OCI-LY3 (cell line): ENCODE results near the gene PPM1N.

Source experiments
- H2AFZ ChIP-seq: fragments of 200-600, 300-600 bp; shearing (Covaris generic); 2 replicates; pipeline ENCODE4 v1.6.0; 2014; ENCODE audit warnings: antibody characterized with exemption, low read depth, low read length
- H3K27ac ChIP-seq: fragments of 200-600, 300-600 bp; sonication (generic); 2 replicates; pipeline ENCODE4 v1.5.1; 2014; ENCODE audit warnings: mild to moderate bottlenecking, low read length, moderate library complexity, mixed read lengths
- H3K27me3 ChIP-seq: fragments of 200-600, 300-600 bp; sonication (generic); 2 replicates; pipeline ENCODE4 v1.6.1; 2014; ENCODE audit warnings: low read depth, low read length, mixed read lengths
- H3K36me3 ChIP-seq: fragments of 200-600, 300-600 bp; sonication (generic); replicated peaks from 2 replicates; pipeline ENCODE3; 2014; ENCODE audit warnings: low read depth, low read length, mixed read lengths
- H3K4me1 ChIP-seq: fragments of 300-600, 200-600 bp; sonication (generic); 2 replicates; pipeline ENCODE4 v1.6.1; 2014; ENCODE audit warnings: low read length, mixed read lengths
- H3K4me2 ChIP-seq: fragments of 200-600, 300-600 bp; sonication (generic); 2 replicates; pipeline ENCODE4 v1.6.1; 2014; ENCODE audit warnings: low read length, mixed read lengths
- H3K4me3 ChIP-seq: fragments of 300-600, 200-600 bp; sonication (generic); 2 replicates; pipeline ENCODE4 v1.5.1; 2014; ENCODE audit warnings: antibody characterized with exemption, mild to moderate bottlenecking, low read length, moderate library complexity
- H3K79me2 ChIP-seq: fragments of 300-600, 200-600 bp; shearing (Covaris generic); 2 replicates; pipeline ENCODE4 v1.6.1; 2014; ENCODE audit warnings: mild to moderate bottlenecking, low read length, mixed read lengths
- H3K9ac ChIP-seq: fragments of 300-600, 200-600 bp; shearing (Covaris generic); 2 replicates; pipeline ENCODE4 v1.6.0; 2014; ENCODE audit warnings: mild to moderate bottlenecking, low read length, moderate library complexity
- H3K9me3 ChIP-seq: fragments of 200-600, 300-600 bp; shearing (Covaris generic); 2 replicates; pipeline ENCODE4 v1.6.1; 2014; ENCODE audit warnings: low read length, mixed read lengths; ENCODE audit not compliant: insufficient read depth
- H4K20me1 ChIP-seq: fragments of 200-600, 300-600 bp; sonication (generic); 2 replicates; pipeline ENCODE4 v1.6.1; 2016; ENCODE audit warnings: low read length, mixed read lengths; ENCODE audit not compliant: insufficient read depth
- CTCF ChIP-seq: fragments of 200-600, 300-600 bp; sonication (generic); IDR thresholded peaks from 2 replicates; pipeline ENCODE4 v1.5.1; 2014; ENCODE audit warnings: antibody characterized with exemption, low read length, low read depth
- EZH2phosphoT487 ChIP-seq: fragments of 200-600 bp; shearing (Covaris generic); IDR thresholded peaks from 2 replicates; pipeline ENCODE4 v1.6.1; 2018; ENCODE audit warnings: antibody characterized with exemption, mixed run types, low read depth

Gene PPM1N

GRCh38 chr19:45468803-45469131 is 29.5 kb upstream of the PPM1N start:
- H3K9me3 ChIP-seq: no peaks in the 10 kb centered on the region
- no peaks in the 10 kb centered on the region for H3K79me2 ChIP-seq
- H3K27ac ChIP-seq: no peak overlapping the region
- peaks cover 18% of the 10 kb centered on the region for H3K4me1 ChIP-seq
- peak overlapping the region; percentile 53 for H3K9ac ChIP-seq
- H2AFZ ChIP-seq: peak overlapping the region; percentile 71; the same call in 1 of the 2 replicates
- peaks cover 30% of the 10 kb centered on the region for H3K27me3 ChIP-seq
- H3K4me2 ChIP-seq: peak overlapping the region; percentile 80
- peak overlapping the region; percentile 81 for H3K4me3 ChIP-seq
- H4K20me1 ChIP-seq: peaks cover 7% of the 10 kb centered on the region; the same call in 1 of the 2 replicates
- TF ChIP-seq EZH2phosphoT487: no peak
- no peak for TF ChIP-seq CTCF
- H3K36me3 ChIP-seq: no peaks in the 10 kb centered on the region

- Histone ChIP-seq H4K20me1 (peaks cover 7% of the 10 kb centered on the region; the same call in 1 of the 2 replicates), H3K27me3 (peaks cover 30% of the 10 kb centered on the region), H3K4me3 (peak overlapping the region; percentile 81), H3K36me3 (no peaks in the 10 kb centered on the region), H2AFZ (peak overlapping the region; percentile 71), H3K27ac (peak overlapping the region; percentile 44), H3K79me2 (no peaks in the 10 kb centered on the region), H3K4me2 (peak overlapping the region; percentile 88), H3K9ac (peak overlapping the region; percentile 62), H3K9me3 (no peaks in the 10 kb centered on the region), H3K4me1 (peaks cover 18% of the 10 kb centered on the region)
- no peak for TF ChIP-seq CTCF
- TF ChIP-seq EZH2phosphoT487: no peak
Measured at GRCh38 chr19:45469132-45469944, 28.9 kb upstream of the PPM1N start.

GRCh38 chr19:45469945-45470761 is 28.1 kb upstream of the PPM1N start:
- TF ChIP-seq CTCF (no peak), EZH2phosphoT487 (no peak)
- Histone ChIP-seq H3K36me3 (no peaks in the 10 kb centered on the region), H3K27ac (no peak overlapping the region), H4K20me1 (peaks cover 7% of the 10 kb centered on the region; the same call in 1 of the 2 replicates), H2AFZ (peak overlapping the region; percentile 27; the same call in 1 of the 2 replicates), H3K27me3 (peaks cover 28% of the 10 kb centered on the region), H3K4me1 (peaks cover 18% of the 10 kb centered on the region), H3K9me3 (no peaks in the 10 kb centered on the region), H3K4me2 (peak overlapping the region; percentile 88), H3K9ac (peak overlapping the region; percentile 62), H3K79me2 (no peaks in the 10 kb centered on the region), H3K4me3 (peak overlapping the region; percentile 81)

GRCh38 chr19:45470762-45471081 is 27.5 kb upstream of the PPM1N start:
- Histone ChIP-seq H3K27me3 (peaks cover 29% of the 10 kb centered on the region), H3K79me2 (no peaks in the 10 kb centered on the region), H4K20me1 (peaks cover 7% of the 10 kb centered on the region; the same call in 1 of the 2 replicates), H3K4me3 (no peak overlapping the region), H2AFZ (no peak overlapping the region), H3K27ac (no peak overlapping the region), H3K36me3 (no peaks in the 10 kb centered on the region), H3K9me3 (no peaks in the 10 kb centered on the region), H3K4me1 (peaks cover 18% of the 10 kb centered on the region), H3K9ac (no peak overlapping the region), H3K4me2 (no peak overlapping the region)
- no peak for TF ChIP-seq EZH2phosphoT487
- no peak for TF ChIP-seq CTCF
